ENCODE data around the gene AFG1L.

Gene AFG1L

DNA sequence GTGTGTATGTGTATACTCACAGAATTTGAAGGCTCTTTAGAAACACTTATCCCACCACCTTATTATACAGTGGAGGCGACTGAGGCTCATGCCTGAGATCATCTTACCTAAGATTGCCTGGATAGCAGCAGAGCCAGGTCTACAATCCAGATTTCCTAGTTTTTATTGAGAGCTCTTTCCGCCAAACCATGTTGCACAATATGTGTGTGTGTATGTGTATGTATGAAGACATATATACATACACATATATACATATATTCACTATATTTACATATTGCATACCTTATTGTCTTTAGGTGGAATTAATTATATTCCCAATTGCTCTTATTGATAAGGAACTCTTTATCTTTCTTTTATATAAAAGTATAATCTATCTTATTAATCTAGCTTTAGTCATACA is 130.6 kb downstream of the AFG1L start:
- TF ChIP-seq ELF4 (IDR thresholded peaks at IDR 0.05) = no peak
- TF ChIP-seq SP1 (IDR thresholded peaks at IDR 0.05) = no peak
- TF ChIP-seq FOXM1 (IDR thresholded peaks at IDR 0.05; ENCODE audit: borderline replicate concordance) = no peak
- no peak for TF ChIP-seq LEF1 (IDR thresholded peaks at IDR 0.05; ENCODE audit: borderline replicate concordance)
- no peak for TF ChIP-seq TARDBP (IDR thresholded peaks at IDR 0.05)
- TF ChIP-seq CTBP1 (IDR thresholded peaks at IDR 0.05; ENCODE audit: borderline replicate concordance) = no peak
- no peak for TF ChIP-seq ZNF384 (IDR thresholded peaks at IDR 0.05)
- ChIA-PET POLR2A (no interaction called here), CTCF (interaction anchor here (0.6 kb wide), 1 partner anchor 208 kb away, joined by 5 read pairs; no protein-coding TSS in a partner anchor)

DNA sequence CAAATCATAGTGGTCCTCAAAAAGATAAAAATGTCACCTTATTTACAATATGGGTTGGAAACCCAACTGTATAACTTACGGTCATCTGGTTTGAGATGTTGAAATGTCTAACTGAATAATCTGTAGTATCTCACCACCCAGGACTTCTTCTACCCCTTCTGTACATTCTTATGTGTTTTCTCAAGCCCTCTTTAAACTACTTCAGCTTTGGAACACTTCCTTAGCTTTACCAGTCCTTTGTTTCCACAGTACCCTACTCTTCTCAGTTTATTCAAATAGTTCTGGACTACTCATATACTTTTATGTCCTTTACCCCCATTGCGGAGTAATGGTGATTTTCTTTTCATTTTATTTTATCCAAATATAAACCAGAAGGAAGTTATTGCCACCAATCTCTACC is 137.3 kb downstream of the AFG1L start:
- DNase-seq (ENCODE audit: extremely low spot score) = no peak
- TF ChIP-seq L3MBTL2 (conservative IDR thresholded peaks at IDR 0.05) = no peak
- TF ChIP-seq HDGF (IDR thresholded peaks at IDR 0.05; ENCODE audit: borderline replicate concordance) = no peak
- ChIA-PET CTCF (no interaction called here), POLR2A (no interaction called here)

More for the DNA sequence above, 130.6 kb downstream of the AFG1L start:
- no peak for DNase-seq (ENCODE audit: extremely low spot score)

DNA sequence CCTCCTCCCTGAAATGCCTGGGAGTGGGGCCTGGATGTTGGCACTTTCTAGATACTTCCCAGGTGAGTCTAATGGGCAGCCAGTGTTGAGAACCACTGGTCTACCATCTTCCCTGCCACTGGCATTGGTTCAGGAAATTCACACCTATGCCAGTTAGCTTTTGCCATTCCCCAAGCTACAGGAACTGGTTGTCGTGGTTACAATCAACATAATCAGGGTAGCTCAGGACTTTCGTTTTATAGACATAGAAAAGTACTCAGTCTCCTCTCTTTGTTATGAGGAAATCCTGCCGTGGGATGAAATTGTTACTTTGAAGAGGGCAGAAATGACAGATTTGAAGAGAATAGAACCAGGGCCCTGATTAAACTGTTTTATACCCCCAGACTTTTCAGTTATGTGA is 137.9 kb downstream of the AFG1L start:
- TF ChIP-seq ZNF384 (IDR thresholded peaks at IDR 0.05) = no peak
- TF ChIP-seq SUZ12 (IDR thresholded peaks at IDR 0.05) = no peak
- TF ChIP-seq FOXM1 (IDR thresholded peaks at IDR 0.05; ENCODE audit: borderline replicate concordance) = no peak
- no peak for TF ChIP-seq TARDBP (IDR thresholded peaks at IDR 0.05)
- TF ChIP-seq SP1 (IDR thresholded peaks at IDR 0.05) = no peak
- no peak for TF ChIP-seq BHLHE40 (IDR thresholded peaks at IDR 0.05; ENCODE audit: borderline replicate concordance)
- TF ChIP-seq NFRKB (IDR thresholded peaks at IDR 0.05) = no peak
- DNase-seq (ENCODE audit: extremely low spot score) = no peak
- POLR2A ChIA-PET = no interaction called here
- CTCF ChIA-PET = no interaction called here

DNA sequence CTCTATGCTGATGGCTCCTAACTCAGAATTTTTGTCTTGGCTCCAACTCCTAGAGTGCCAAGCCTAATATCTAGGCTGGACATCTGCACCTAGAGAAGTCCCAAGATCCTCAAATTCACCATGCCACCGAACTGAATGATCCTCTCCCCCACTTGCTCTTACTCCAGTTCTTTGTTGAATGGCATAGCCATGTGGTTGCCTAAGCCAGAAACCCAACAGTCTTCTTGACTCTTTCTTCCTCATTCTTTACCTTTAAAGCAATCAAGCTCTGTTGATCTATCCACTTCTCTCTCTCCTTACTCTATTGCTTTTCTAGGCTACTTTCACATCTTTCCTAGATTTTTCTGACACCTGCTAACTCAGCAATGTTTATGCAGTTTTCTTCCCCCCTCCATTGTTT is 139.4 kb downstream of the AFG1L start:
- TF ChIP-seq FOXM1 (IDR thresholded peaks at IDR 0.05; ENCODE audit: borderline replicate concordance) = no peak
- no peak for TF ChIP-seq L3MBTL2 (conservative IDR thresholded peaks at IDR 0.05)
- no peak for TF ChIP-seq ZNF384 (IDR thresholded peaks at IDR 0.05)
- TF ChIP-seq TARDBP (IDR thresholded peaks at IDR 0.05) = no peak
- no peak for TF ChIP-seq NFRKB (IDR thresholded peaks at IDR 0.05)
- TF ChIP-seq, protein P1, sequence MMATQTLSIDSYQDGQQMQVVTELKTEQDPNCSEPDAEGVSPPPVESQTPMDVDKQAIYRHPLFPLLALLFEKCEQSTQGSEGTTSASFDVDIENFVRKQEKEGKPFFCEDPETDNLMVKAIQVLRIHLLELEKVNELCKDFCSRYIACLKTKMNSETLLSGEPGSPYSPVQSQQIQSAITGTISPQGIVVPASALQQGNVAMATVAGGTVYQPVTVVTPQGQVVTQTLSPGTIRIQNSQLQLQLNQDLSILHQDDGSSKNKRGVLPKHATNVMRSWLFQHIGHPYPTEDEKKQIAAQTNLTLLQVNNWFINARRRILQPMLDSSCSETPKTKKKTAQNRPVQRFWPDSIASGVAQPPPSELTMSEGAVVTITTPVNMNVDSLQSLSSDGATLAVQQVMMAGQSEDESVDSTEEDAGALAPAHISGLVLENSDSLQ (IDR thresholded peaks at IDR 0.05) = no peak
- TF ChIP-seq FOXA1 (IDR thresholded peaks at IDR 0.05) = no peak
- no peak for TF ChIP-seq SP1 (IDR thresholded peaks at IDR 0.05)
- TF ChIP-seq FOXK2 (IDR thresholded peaks at IDR 0.05) = no peak
- DNase-seq (ENCODE audit: extremely low spot score) = no peak
- CTCF ChIA-PET = no interaction called here
- POLR2A ChIA-PET = no interaction called here

DNA sequence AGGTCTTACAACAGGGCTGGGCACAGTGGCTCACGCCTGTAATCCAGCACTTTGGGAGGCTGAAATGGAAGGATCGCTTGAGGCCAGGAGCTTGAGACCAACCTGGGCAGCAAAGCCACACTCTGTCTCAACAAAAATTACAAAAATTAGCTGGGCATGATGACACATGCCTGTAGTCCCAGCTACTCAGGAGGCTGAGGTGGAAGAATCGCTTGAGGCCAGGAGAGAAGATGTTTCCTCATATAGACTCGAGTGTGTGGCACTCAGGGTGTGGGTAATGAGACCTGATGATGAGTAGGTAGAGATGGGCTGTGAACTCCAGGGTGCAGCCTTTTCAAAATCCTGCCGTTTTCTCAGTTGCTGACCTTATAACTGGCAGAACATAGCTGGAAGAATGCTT is 140.5 kb downstream of the AFG1L start:
- TF ChIP-seq FOXK2 (IDR thresholded peaks at IDR 0.05) (no peak), ARNT (IDR thresholded peaks at IDR 0.05) (no peak), BHLHE40 (IDR thresholded peaks at IDR 0.05; ENCODE audit: borderline replicate concordance) (no peak), NFRKB (IDR thresholded peaks at IDR 0.05) (no peak), HDGF (IDR thresholded peaks at IDR 0.05; ENCODE audit: borderline replicate concordance) (no peak), ZNF384 (IDR thresholded peaks at IDR 0.05) (no peak), FOXA1 (IDR thresholded peaks at IDR 0.05) (no peak), ELF4 (IDR thresholded peaks at IDR 0.05) (no peak), LEF1 (IDR thresholded peaks at IDR 0.05; ENCODE audit: borderline replicate concordance) (no peak)
- ChIA-PET CTCF (no interaction called here), POLR2A (no interaction called here)
- DNase-seq (ENCODE audit: extremely low spot score) = no peak

DNA sequence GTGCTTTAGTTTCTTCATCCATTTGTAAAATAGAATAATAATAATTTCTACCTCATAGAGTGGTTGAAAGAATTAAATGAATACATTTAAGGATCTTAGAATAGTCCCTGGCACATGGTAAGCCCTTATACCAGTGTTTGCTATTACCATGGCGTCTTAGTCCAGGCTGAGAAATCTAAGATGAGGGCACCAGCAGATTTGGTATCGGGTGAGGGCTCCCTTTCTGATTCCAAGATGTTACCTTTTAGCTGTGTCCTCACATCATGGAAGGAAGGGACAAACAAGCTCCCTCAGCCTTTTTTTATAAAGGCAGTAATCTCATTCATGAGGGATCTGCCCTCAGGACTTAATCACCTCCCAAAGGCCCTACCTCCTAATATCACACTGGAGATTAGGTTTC is 141.9 kb downstream of the AFG1L start:
- TF ChIP-seq NFRKB (IDR thresholded peaks at IDR 0.05) (no peak), BHLHE40 (IDR thresholded peaks at IDR 0.05; ENCODE audit: borderline replicate concordance) (no peak), ZNF384 (IDR thresholded peaks at IDR 0.05) (no peak), HDGF (IDR thresholded peaks at IDR 0.05; ENCODE audit: borderline replicate concordance) (no peak)
- TF ChIP-seq, protein P1 (IDR thresholded peaks at IDR 0.05) = no peak
- no peak for DNase-seq (ENCODE audit: extremely low spot score)
- ChIA-PET POLR2A (no interaction called here), CTCF (interaction anchor here (0.6 kb wide), 1 partner anchor 67 kb away, joined by 5 read pairs; no protein-coding TSS in a partner anchor)

DNA sequence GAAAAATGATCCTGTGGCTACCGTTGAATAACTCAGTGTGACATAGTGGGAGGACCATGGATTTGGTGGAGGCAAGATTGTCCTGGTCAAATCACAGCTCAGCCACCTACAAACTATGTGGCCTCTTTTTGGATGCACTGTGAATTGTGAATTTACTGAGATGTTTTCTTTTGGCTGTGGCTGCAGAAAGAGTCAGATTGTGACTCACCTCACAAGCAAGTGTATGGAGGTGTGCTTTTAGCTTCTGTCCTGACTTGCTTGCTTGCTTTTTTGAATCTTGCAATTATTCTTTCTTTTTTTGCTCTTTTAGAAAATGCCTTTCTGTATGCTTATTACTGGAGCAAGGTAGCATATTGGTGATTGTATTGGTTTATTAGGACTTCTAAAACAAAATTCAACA is 143.0 kb downstream of the AFG1L start:
- TF ChIP-seq ELF4 (IDR thresholded peaks at IDR 0.05) (no peak), SP1 (IDR thresholded peaks at IDR 0.05) (no peak), ARNT (IDR thresholded peaks at IDR 0.05) (no peak), TARDBP (IDR thresholded peaks at IDR 0.05) (no peak), BHLHE40 (IDR thresholded peaks at IDR 0.05; ENCODE audit: borderline replicate concordance) (no peak), FOXA1 (IDR thresholded peaks at IDR 0.05) (no peak), ZNF384 (IDR thresholded peaks at IDR 0.05) (no peak), HDGF (IDR thresholded peaks at IDR 0.05; ENCODE audit: borderline replicate concordance) (no peak), CTBP1 (IDR thresholded peaks at IDR 0.05; ENCODE audit: borderline replicate concordance) (no peak), L3MBTL2 (conservative IDR thresholded peaks at IDR 0.05) (no peak), LEF1 (IDR thresholded peaks at IDR 0.05; ENCODE audit: borderline replicate concordance) (no peak), NFRKB (IDR thresholded peaks at IDR 0.05) (no peak)
- ChIA-PET CTCF (no interaction called here), POLR2A (no interaction called here)
- DNase-seq (ENCODE audit: extremely low spot score) = no peak

DNA sequence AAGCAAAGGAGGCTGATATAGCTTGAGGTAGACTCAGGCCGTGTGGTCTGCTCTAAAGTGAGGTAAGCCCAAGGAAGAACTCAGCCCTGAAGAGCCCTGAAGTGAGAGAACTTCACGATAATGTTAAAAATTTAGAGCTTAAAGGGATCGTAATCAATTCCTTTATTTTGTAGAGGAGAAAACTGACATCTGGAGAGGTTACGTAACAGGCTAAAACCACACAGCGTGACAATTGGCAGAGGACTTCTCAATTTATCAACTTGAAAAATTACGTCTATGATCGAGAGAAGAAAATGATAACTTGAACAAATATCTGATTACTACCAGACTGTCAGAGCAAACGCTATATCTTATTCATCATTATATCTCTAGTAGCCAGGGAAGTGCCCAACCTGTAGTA is 144.1 kb downstream of the AFG1L start:
- ChIA-PET POLR2A (no interaction called here), CTCF (no interaction called here)
- no peak for DNase-seq (ENCODE audit: extremely low spot score)
- no peak for TF ChIP-seq ARNT (IDR thresholded peaks at IDR 0.05)

Measured in HEK293T (cell line).